ENCODE measurements around the gene GPANK1. TPM values are rescaled to one million over a fixed set of nuclear protein-coding genes. Genes with fewer than 3 reads are reported as not detected.
A peak's percentile ranks its signal among the peaks of the same experiment; 100 is the strongest.

Gene GPANK1
- total and polyA plus RNA-seq, 2 donors (not counting 1 experiment from before 2014, with no cell fraction given) = 22.6 to 24.3 TPM

DNA sequence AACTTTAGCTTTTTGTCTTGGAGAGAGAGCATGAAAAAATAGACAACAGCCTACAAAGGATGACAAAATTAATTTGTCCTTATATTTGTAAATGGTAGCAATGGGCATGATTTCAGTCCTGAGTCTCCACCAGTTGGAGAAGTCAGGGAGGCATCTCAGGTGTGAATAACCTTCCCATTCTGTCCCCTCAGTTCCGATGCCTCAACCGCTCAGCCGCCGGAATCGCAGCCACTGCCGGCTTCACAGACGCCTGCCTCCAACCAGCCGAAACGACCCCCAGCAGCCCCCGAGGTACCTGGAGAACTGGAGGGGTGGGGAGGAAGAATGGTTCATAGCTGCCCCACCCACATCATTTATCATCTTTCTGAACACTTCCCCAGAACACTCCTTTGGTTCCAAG lies 40.7 kb downstream of the GPANK1 start:
- no peak overlapping the region for H3K9ac ChIP-seq (ENCODE audit: low read length)
- peaks cover 24% of the 10 kb centered on the region for H3K4me1 Mint-ChIP-seq
- no peak for DNase-seq
- H3K4me3 Mint-ChIP-seq = no peak overlapping the region
- POLR2A ChIA-PET = interaction anchor here (1.4 kb wide), 1 partner anchor 44 kb away, joined by 3 read pairs; no protein-coding TSS in a partner anchor
- peaks cover 10 to 16% of the 10 kb centered on the region in 2 donors for H3K4me1 ChIP-seq (ENCODE audit: control insufficient read depth in 2 of 2, insufficient read depth in 2 of 2, low read length in 2 of 2)
- H3K79me2 ChIP-seq (ENCODE audit: control insufficient read depth, insufficient read depth, low read length) = peaks cover 21% of the 10 kb centered on the region
- no peaks in the 10 kb centered on the region for H3K27me3 ChIP-seq (replicated peaks in 1 of 4; ENCODE audit: control extremely low read depth in 1 of 4, control insufficient read depth in 3 of 4, insufficient read depth in 4 of 4, low read length in 3 of 4)
- WGBS (ENCODE audit: insufficient coverage) = no CpG with 5 or more reads among the region's 10 CpGs
- H3K9me3 Mint-ChIP-seq (ENCODE audit: insufficient read depth) = no peaks in the 10 kb centered on the region
- peaks cover 0 to 5% (median 0%) of the 10 kb centered on the region in 3 donors for H3K9me3 ChIP-seq (ENCODE audit: control extremely low read depth in 1 of 3, control insufficient read depth in 2 of 3, insufficient read depth in 1 of 3, low read length in 2 of 3)
- H3K27me3 Mint-ChIP-seq = no peaks in the 10 kb centered on the region
- H3K27ac ChIP-seq (ENCODE audit: low read length in 2 of 2) = no peak overlapping the region
- H3K4me2 ChIP-seq (replicated peaks; ENCODE audit: low read depth, low read length, poor library complexity, severe bottlenecking) = no peak overlapping the region
- no peak overlapping the region for H2AFZ ChIP-seq (ENCODE audit: insufficient read depth, low read depth, low read length, poor library complexity, severe bottlenecking)
- no peak overlapping the region for H3K27ac Mint-ChIP-seq
- TF ChIP-seq, protein P1, sequence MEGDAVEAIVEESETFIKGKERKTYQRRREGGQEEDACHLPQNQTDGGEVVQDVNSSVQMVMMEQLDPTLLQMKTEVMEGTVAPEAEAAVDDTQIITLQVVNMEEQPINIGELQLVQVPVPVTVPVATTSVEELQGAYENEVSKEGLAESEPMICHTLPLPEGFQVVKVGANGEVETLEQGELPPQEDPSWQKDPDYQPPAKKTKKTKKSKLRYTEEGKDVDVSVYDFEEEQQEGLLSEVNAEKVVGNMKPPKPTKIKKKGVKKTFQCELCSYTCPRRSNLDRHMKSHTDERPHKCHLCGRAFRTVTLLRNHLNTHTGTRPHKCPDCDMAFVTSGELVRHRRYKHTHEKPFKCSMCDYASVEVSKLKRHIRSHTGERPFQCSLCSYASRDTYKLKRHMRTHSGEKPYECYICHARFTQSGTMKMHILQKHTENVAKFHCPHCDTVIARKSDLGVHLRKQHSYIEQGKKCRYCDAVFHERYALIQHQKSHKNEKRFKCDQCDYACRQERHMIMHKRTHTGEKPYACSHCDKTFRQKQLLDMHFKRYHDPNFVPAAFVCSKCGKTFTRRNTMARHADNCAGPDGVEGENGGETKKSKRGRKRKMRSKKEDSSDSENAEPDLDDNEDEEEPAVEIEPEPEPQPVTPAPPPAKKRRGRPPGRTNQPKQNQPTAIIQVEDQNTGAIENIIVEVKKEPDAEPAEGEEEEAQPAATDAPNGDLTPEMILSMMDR (IDR thresholded peaks at IDR 0.05) = no peak
- no peak for TF ChIP-seq EZH2 (IDR thresholded peaks at IDR 0.05; ENCODE audit: borderline replicate concordance, insufficient read depth, low read depth, low read length, poor library complexity, severe bottlenecking)
- CTCF ChIA-PET = interaction anchor here (0.6 to 1.5 kb wide), 3 partner anchors 7 to 14 kb away, joined by 3 to 5 read pairs (median 3); no protein-coding TSS in a partner anchor
- intact Hi-C loops (cut with micrococcal nuclease) = loop anchor here (5.0 kb wide), 3 partner anchors 183 to 333 kb away; partner anchors contain the start of genes EHMT2, LSM2, NELFE and SKIC2
- H3K36me3 ChIP-seq (replicated peaks in 1 of 2; ENCODE audit: control extremely low read depth in 1 of 2, control insufficient read depth in 1 of 2, extremely low read depth in 1 of 2, insufficient read depth in 2 of 2, low read length in 1 of 2) = peaks cover 7 to 64% of the 10 kb centered on the region in 2 experiments
- H3K4me3 ChIP-seq (ENCODE audit: control extremely low read depth in 1 of 5, extremely low read depth in 1 of 5, insufficient read depth in 1 of 5, low read depth in 2 of 5, low read length in 4 of 5) = no peak overlapping the region
- ATAC-seq (ENCODE audit: low read depth) = no peak
- H4K20me1 ChIP-seq (ENCODE audit: control insufficient read depth, insufficient read depth, low read length, poor library complexity, severe bottlenecking) = peaks cover 18% of the 10 kb centered on the region

DNA sequence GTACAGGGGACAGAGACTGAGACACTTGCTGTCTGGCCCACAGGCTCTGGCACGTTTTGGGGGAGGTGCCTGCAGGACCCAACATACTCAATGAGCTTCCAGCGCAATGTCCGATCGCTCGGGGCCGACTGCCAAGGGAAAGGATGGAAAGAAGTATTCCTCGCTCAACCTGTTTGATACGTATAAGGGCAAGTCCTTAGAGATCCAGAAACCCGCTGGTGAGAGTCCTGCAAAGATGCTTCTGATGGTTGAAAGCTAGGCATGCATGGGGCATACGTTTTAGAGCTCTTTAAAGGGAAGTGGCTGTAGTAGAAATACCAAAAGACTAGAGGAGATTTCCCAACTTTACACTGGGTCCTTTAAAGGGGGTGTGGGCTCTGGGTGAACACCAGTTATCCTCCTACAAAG lies 42.1 kb downstream of the GPANK1 start:
- no peak overlapping the region for H3K4me2 ChIP-seq (replicated peaks; ENCODE audit: low read depth, low read length, poor library complexity, severe bottlenecking)
- no peak overlapping the region for H3K27ac ChIP-seq (ENCODE audit: low read length in 2 of 2)
- no peak overlapping the region for H2AFZ ChIP-seq (ENCODE audit: insufficient read depth, low read depth, low read length, poor library complexity, severe bottlenecking)
- 92% methylated on average over 9 of the region's 10 CpGs for WGBS (ENCODE audit: insufficient coverage)
- TF ChIP-seq, protein P1 (IDR thresholded peaks at IDR 0.05) = no peak
- TF ChIP-seq EZH2 (IDR thresholded peaks at IDR 0.05; ENCODE audit: borderline replicate concordance, insufficient read depth, low read depth, low read length, poor library complexity, severe bottlenecking) = no peak
- CTCF ChIA-PET = interaction anchor here (0.6 to 2.3 kb wide), 8 partner anchors 24 to 483 kb away, joined by 3 to 11 read pairs (median 4); partner anchors contain the start of genes BAG6 and DDX39B
- H3K4me3 ChIP-seq (ENCODE audit: control extremely low read depth in 1 of 5, extremely low read depth in 1 of 5, insufficient read depth in 1 of 5, low read depth in 2 of 5, low read length in 4 of 5) = no peak overlapping the region
- peaks cover 10 to 16% of the 10 kb centered on the region in 2 donors for H3K4me1 ChIP-seq (ENCODE audit: control insufficient read depth in 2 of 2, insufficient read depth in 2 of 2, low read length in 2 of 2)
- H3K9ac ChIP-seq (ENCODE audit: low read length) = no peak overlapping the region
- H4K20me1 ChIP-seq (ENCODE audit: control insufficient read depth, insufficient read depth, low read length, poor library complexity, severe bottlenecking) = peaks cover 10% of the 10 kb centered on the region
- no peaks in the 10 kb centered on the region for H3K9me3 Mint-ChIP-seq (ENCODE audit: insufficient read depth)
- ATAC-seq (ENCODE audit: low read depth) = no peak
- H3K4me3 Mint-ChIP-seq = peak overlapping the region; percentile 86
- peaks cover 0 to 6% (median 0%) of the 10 kb centered on the region in 3 donors for H3K9me3 ChIP-seq (ENCODE audit: control extremely low read depth in 1 of 3, control insufficient read depth in 2 of 3, insufficient read depth in 1 of 3, low read length in 2 of 3)
- POLR2A ChIA-PET = interaction anchor here (0.6 to 1.2 kb wide), 7 partner anchors 13 to 237 kb away, joined by 3 to 12 read pairs (median 4); no protein-coding TSS in a partner anchor
- no peaks in the 10 kb centered on the region for H3K27me3 Mint-ChIP-seq
- intact Hi-C loops (cut with micrococcal nuclease) = loop anchor here (5.0 kb wide), 3 partner anchors 185 to 335 kb away; partner anchors contain the start of genes EHMT2, LSM2, NELFE and SKIC2
- H3K27me3 ChIP-seq (replicated peaks in 1 of 4; ENCODE audit: control extremely low read depth in 1 of 4, control insufficient read depth in 3 of 4, insufficient read depth in 4 of 4, low read length in 3 of 4) = no peaks in the 10 kb centered on the region
- H3K4me1 Mint-ChIP-seq = peaks cover 24% of the 10 kb centered on the region
- peaks cover 7 to 53% of the 10 kb centered on the region in 2 experiments for H3K36me3 ChIP-seq (replicated peaks in 1 of 2; ENCODE audit: control extremely low read depth in 1 of 2, control insufficient read depth in 1 of 2, extremely low read depth in 1 of 2, insufficient read depth in 2 of 2, low read length in 1 of 2)
- peak overlapping the region; percentile 12 for H3K27ac Mint-ChIP-seq
- DNase-seq = no peak
- peaks cover 21% of the 10 kb centered on the region for H3K79me2 ChIP-seq (ENCODE audit: control insufficient read depth, insufficient read depth, low read length)

Measured in B cell (primary cell).